Chondrocyte (in vitro differentiated cells): Measurements from ENCODE around the gene PGM1. TPM values are rescaled to one million over a fixed set of nuclear protein-coding genes. Genes with fewer than 3 reads are reported as not detected.

Source experiments
- DNase-seq: peaks from one replicate; pipeline ENCODE4 v3.0.0; 2021; ENCODE audit warnings: mixed read lengths, low spot score
- H3K27ac Mint-ChIP-seq: one replicate; pipeline ENCODE4 v1.8.0; 2021; ENCODE audit warnings: mild to moderate bottlenecking, moderate library complexity, mixed read lengths; ENCODE audit not compliant: unreplicated experiment
- H3K27me3 Mint-ChIP-seq: 2 replicates; pipeline ENCODE4 v1.8.0; 2021; ENCODE audit warnings: low read depth, mixed read lengths
- H3K36me3 Mint-ChIP-seq: 2 replicates; pipeline ENCODE4 v1.8.0; 2021; ENCODE audit warnings: low read depth, mixed read lengths
- H3K4me1 Mint-ChIP-seq: 2 replicates; pipeline ENCODE4 v1.8.0; 2021; ENCODE audit warnings: low read depth, mild to moderate bottlenecking, mixed read lengths
- H3K4me3 Mint-ChIP-seq: one replicate; pipeline ENCODE4 v1.8.0; 2021; ENCODE audit warnings: mild to moderate bottlenecking, moderate library complexity, mixed read lengths; ENCODE audit not compliant: unreplicated experiment
- H3K9me3 Mint-ChIP-seq: 2 replicates; pipeline ENCODE4 v1.8.0; 2021; ENCODE audit warnings: low read depth, mixed read lengths
- total RNA-seq: library from RNA; stranded (reverse); gene quantifications from 3 replicates; pipeline ENCODE4 v1.2.1, GENCODE V29; 2021
- TF ChIP-seq, protein P1 (sequence below): fragments of 200-600 bp; sonication (generic); IDR thresholded peaks from 2 replicates; pipeline ENCODE4 v1.5.0; 2021; ENCODE audit warnings: antibody characterized with exemption, mild to moderate bottlenecking, moderate library complexity

PGM1 gene
- total RNA-seq, 1 donor from 2014 or later: 111 TPM

DNA sequence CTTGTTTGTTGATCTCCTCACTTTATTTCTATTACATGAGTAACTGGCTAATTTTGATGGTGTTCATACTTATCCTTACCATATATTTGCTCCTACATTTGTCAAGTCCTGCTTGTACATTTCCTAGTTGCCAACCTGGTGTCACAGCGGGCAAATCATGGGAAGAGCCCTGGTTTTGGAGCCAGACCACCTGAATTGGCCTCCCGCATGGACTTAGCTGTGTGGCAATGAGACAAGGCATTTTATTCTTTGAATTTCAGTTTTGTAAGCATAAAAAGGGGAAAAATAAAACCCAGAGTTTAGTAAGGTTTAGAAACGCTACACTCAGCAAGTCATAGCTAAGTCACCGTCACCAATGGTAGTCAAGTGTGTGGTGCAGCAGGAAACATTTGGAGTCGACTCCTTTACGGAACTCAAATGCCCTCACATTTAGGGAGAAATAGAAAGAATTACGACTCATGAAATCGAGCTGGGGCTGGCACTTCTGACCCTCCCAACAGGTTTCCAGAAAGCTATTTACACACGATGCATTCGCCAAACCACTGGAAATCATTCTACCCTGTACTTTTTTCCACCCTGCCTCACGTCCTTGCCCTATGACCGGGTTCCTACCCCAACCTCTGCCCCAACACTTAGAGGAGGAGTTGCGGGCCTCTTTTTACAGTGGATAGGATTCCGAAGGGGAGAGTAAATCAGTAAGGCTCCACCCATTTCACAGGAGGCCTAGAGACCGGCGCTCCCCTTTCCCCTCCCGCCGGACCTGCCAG is 492 bp upstream of the PGM1 start:
- DNase-seq: no peak
- H3K9me3 Mint-ChIP-seq: no peaks in the 10 kb centered on the region
- H3K4me1 Mint-ChIP-seq: peaks cover 34% of the 10 kb centered on the region
- H3K27me3 Mint-ChIP-seq: no peaks in the 10 kb centered on the region
- TF ChIP-seq, protein P1, sequence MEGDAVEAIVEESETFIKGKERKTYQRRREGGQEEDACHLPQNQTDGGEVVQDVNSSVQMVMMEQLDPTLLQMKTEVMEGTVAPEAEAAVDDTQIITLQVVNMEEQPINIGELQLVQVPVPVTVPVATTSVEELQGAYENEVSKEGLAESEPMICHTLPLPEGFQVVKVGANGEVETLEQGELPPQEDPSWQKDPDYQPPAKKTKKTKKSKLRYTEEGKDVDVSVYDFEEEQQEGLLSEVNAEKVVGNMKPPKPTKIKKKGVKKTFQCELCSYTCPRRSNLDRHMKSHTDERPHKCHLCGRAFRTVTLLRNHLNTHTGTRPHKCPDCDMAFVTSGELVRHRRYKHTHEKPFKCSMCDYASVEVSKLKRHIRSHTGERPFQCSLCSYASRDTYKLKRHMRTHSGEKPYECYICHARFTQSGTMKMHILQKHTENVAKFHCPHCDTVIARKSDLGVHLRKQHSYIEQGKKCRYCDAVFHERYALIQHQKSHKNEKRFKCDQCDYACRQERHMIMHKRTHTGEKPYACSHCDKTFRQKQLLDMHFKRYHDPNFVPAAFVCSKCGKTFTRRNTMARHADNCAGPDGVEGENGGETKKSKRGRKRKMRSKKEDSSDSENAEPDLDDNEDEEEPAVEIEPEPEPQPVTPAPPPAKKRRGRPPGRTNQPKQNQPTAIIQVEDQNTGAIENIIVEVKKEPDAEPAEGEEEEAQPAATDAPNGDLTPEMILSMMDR: no peak
- no peaks in the 10 kb centered on the region for H3K36me3 Mint-ChIP-seq
- H3K27ac Mint-ChIP-seq: peak overlapping the region; percentile 59
- peak overlapping the region; percentile 92 for H3K4me3 Mint-ChIP-seq

DNA sequence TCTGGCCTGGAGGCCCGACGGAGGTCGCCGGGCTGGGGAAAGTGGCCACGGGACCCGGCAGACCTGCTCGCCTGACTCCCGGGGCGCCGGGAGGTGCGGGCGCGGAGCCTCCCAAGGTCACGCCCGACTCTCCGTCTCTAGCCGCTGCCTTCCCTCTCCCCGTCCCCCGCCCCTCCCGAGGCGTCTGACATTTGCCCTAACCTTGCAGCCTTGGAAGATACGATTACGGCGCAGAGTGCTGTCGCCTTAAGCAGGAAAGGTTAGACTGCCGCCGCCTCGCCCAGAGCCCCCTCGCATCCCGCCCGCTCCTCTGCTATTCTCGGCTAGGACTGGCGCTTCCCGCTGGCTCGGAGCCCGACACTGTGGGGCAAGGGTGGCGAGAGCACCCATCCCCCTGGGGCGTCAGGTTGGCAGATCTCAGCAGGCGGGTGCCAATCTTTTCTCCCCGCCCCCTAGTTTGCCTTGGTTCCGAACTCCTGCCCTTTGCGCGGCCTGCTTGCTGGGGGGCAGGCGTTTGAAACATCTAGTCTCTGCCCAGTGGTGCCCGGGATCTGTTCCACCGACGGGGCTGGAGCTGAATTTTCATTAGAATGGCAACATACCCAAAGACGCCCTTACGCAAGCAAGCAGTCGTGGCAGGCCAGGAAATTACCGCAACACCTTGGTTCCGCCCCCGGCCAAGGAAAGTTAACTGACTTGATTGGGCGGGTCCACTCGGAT is 835 bp downstream of the PGM1 start:
- TF ChIP-seq, protein P1: no peak
- H3K4me1 Mint-ChIP-seq: peaks cover 34% of the 10 kb centered on the region
- peak overlapping the region; percentile 92 for H3K4me3 Mint-ChIP-seq
- H3K9me3 Mint-ChIP-seq: no peaks in the 10 kb centered on the region
- H3K36me3 Mint-ChIP-seq: no peaks in the 10 kb centered on the region
- DNase-seq: no peak
- peak overlapping the region; percentile 82 for H3K27ac Mint-ChIP-seq
- H3K27me3 Mint-ChIP-seq: no peaks in the 10 kb centered on the region

DNA sequence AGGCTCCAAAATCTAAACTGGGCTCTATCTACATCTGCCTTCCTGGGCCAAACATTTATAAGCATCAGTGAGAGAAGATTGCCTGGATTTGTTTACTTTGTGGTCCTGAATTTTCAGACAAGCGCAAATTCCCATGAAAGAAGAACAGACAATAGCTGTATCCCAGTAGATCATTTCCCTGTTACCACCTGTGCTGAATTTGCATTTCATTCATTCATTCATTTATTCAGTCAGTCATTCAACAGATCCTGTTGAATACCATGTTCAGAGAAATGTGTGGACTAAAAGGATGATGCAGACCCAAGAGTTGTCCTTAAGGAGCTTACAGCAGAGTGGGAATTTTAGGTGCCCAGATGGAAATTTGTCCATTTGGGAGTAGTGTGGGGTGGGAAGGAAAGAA is 2.2 kb downstream of the PGM1 start:
- Mint-ChIP-seq H3K9me3 (no peaks in the 10 kb centered on the region), H3K36me3 (peaks cover 3% of the 10 kb centered on the region), H3K4me3 (no peak overlapping the region), H3K27ac (no peak overlapping the region), H3K4me1 (peaks cover 27% of the 10 kb centered on the region), H3K27me3 (no peaks in the 10 kb centered on the region)
- TF ChIP-seq, protein P1: no peak
- DNase-seq: no peak

DNA sequence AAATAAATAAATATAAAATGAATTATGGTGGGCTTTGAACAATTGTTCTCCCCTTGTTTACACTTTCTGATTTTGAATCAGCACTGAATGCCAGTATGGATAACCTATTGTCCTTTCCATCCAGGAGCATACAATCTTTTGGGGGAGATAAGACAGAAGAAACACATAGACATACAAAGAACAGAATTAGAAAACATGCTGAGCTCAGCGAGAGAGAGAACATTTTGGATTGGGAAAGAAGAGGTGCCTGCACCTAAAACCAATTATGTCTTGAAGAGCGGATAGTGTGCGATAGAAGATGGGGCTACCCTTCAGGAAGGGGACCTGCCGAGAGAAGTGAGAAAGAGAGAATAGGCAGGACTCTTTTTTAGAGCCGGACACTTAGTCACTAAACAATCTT is 6.6 kb downstream of the PGM1 start:
- Mint-ChIP-seq H3K9me3 (no peaks in the 10 kb centered on the region), H3K27me3 (no peaks in the 10 kb centered on the region), H3K4me1 (peaks cover 33% of the 10 kb centered on the region), H3K27ac (peak overlapping the region; percentile 20), H3K4me3 (no peak overlapping the region), H3K36me3 (peaks cover 7% of the 10 kb centered on the region)
- TF ChIP-seq, protein P1: no peak
- no peak for DNase-seq

DNA sequence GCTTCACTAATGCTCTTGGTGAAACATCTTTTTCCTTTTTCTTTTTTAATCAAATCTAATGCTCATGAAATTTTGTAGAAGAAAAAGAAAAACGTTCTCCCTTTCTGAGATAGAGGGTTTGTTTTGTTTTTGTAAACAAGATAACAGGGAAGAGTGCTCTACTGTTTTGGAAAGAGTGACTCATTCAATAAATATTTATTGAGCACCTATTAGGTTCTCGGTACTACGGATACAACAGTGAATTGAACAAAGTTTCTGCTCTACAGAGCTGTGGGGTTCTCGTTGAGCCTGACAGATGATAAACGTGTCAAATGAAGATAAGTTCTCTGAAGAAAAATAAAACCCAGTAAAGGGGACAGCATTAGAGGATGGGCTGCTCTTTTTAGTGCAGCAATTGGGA is 7.0 kb downstream of the PGM1 start:
- H3K36me3 Mint-ChIP-seq: peaks cover 7% of the 10 kb centered on the region
- no peak overlapping the region for H3K27ac Mint-ChIP-seq
- no peaks in the 10 kb centered on the region for H3K9me3 Mint-ChIP-seq

More for the DNA sequence above, 7.0 kb downstream of the PGM1 start:
- Mint-ChIP-seq H3K4me1 (peaks cover 30% of the 10 kb centered on the region), H3K4me3 (no peak overlapping the region), H3K27me3 (no peaks in the 10 kb centered on the region)
- TF ChIP-seq, protein P1: no peak
- DNase-seq: no peak
